HG03103 (cell line): ENCODE data around the gene TRMT112.
"Not testable (repeated sequence)": the region's sequence is repeated elsewhere in the genome, so short reads cannot be mapped to it uniquely, and the experiment has no call there.

Source experiments
- ATAC-seq: cut with Tn5 transposase; IDR thresholded peaks from one replicate; pipeline ENCODE4 v1.9.1; 2021; ENCODE audit warnings: low read depth; ENCODE audit not compliant: unreplicated experiment

Gene TRMT112

DNA sequence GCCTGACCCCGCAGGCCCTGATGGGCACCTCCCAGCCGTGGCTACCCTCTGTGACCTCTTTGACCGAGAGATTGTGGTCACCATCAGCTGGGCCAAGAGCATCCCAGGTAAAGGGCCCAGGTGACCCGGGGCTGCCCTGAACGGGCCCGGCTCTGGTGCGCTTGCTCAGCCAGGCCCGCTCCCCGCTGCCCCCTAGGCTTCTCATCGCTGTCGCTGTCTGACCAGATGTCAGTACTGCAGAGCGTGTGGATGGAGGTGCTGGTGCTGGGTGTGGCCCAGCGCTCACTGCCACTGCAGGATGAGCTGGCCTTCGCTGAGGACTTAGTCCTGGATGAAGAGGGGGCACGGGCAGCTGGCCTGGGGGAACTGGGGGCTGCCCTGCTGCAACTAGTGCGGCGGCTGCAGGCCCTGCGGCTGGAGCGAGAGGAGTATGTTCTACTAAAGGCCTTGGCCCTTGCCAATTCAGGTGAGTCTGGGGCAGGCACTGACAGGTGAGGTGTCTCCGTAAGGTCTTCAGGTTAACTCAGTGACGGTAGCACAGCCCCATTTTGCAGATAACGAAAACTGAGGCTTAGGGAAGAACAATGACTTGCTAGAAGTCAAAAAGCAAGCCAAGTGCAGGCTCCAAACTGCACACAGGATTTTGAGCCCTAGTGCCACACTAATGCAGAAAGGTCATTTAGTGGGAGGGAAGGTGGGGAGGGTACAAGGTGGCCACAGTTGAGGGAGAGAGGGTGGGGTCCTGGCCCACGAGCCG is 2.4 kb downstream of the TRMT112 start:
- ATAC-seq: no peak

DNA sequence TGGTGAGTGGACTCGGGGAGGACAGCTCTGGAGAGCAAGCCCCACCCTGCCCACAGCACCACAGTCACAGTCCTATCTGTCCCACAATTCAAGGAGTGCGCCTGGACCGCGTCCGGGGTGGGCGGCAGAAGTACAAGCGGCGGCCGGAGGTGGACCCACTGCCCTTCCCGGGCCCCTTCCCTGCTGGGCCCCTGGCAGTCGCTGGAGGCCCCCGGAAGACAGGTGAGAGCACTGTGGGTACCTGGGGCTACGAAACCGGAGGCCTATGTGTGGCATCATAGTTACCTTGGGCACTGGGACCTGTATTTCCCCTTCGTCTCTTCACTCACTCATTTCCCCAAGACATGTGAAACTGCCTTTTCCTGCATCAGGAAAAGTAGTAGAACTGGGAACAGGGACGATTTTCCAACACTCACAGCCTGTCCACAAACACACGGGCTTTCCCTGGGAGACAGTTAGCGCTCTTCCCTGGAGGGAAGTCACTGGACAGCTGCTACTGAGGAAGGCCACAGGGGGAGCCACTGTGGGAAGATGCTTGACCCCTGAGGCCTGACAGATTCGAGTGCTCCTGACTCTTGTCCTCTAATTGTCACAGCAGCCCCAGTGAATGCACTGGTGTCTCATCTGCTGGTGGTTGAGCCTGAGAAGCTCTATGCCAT is 3.1 kb downstream of the TRMT112 start:
- ATAC-seq: no peak

DNA sequence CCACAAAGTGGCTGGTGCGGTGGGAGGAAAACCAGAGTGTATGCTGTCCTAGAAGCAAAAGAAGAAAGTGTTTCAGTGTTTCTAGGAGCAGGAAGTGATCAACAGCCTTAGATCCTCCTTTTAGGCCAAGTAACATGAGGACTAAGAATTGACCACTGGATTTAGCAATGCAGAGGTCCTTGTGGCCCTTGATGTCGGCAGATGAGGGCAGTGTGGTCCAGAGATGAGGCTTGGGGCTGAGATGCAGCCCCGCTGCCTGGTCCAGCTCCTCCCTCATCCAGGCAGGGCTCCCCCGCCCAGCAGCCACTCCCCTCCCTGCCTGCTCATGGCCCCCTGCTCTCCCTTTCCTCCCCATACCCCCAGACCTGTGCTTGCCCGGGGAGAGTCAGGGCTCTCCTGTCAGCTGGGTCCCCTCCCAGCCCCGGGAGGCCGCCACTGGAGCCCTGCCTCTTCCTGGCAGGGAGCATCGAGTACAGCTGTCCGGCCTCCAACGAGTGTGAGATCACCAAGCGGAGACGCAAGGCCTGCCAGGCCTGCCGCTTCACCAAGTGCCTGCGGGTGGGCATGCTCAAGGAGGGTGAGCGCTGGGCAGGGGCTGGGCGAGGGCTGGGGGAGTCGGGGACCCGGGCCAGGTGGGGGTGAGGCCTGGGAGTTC is 3.7 kb downstream of the TRMT112 start:
- no peak for ATAC-seq

- ATAC-seq: no peak
These were observed 4.4 kb downstream of the TRMT112 start for GRCh38 chr11:64312947-64313346.

DNA sequence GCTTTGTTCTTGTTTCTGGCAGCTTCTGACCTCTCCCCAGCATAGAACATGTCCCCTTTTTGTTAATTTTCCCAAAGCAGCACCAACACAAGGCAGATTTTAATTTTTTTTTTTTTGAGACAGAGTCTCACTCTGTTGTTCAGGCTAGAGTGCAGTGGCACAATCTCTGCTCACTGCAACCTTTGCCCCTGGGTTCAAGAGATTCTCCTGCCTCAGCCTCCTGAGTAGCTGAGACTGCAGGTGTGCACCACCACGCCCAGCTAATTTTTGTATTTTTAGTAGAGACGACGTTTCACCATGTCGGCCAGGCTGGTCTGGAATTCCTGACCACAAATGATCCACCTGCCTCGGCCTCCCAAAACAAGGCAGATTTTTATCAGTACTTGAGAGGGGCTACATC is 9.6 kb downstream of the TRMT112 start:
- not testable (repeated sequence) for ATAC-seq

- no peak for ATAC-seq
These were observed 10.3 kb downstream of the TRMT112 start for GRCh38 chr11:64306876-64307622.

DNA sequence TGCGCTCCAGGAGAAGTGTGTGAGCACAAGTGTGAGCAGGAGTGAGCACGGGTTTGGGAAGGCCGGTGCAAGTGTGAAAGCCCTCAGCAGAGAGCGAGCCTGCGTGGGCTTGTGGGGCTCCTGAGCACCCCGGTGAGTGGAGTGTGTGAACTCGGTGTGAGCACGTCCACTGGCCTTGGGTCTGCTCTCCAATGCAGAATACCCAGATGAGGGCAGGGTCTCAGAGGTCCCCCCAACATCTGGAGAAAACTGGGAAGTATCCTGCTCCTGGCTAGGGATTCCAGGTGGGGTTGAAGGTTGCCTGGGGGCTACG is 10.8 kb downstream of the TRMT112 start:
- ATAC-seq: no peak

- peak; percentile 14 for ATAC-seq
These were observed 11.4 kb downstream of the TRMT112 start for GRCh38 chr11:64305691-64306562.

DNA sequence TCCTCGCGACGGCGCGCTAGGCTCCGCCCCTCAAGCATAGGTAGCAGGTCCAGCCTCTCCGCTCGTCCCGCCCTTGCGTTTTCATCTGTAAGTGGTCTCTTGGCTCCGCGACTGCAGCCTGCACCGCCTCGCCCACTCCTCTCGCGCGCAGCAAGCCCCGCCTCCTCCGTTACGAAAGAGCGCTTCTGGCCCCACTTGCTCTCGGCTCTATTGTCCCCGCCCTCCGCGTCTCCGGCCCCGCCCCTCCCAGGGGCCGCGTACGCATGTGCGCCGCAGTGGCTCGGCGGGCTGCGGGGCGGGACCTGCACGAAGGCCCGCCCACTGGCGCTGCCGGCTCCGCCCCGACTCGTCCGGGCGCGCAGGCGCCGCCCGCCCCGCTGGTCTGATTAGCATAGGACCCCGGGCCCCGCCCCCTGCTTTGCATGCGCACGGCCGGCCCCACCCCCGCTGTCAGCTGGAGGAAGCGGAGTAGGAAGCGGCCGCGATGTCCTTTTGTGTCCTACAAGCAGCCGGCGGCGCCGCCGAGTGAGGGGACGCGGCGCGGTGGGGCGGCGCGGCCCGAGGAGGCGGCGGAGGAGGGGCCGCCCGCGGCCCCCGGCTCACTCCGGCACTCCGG is 12.2 kb downstream of the TRMT112 start, which contains the start of gene ESRRA:
ESRRA (plus strand) TSS at position 450 of the 616 bp plus-strand sequence. CDS start 1,656 bp downstream, outside the sequence.
- ATAC-seq: peak; percentile 58

GRCh38 chr11:64304316-64305072 is 12.9 kb downstream of the TRMT112 start:
- ATAC-seq: peak; percentile 1

DNA sequence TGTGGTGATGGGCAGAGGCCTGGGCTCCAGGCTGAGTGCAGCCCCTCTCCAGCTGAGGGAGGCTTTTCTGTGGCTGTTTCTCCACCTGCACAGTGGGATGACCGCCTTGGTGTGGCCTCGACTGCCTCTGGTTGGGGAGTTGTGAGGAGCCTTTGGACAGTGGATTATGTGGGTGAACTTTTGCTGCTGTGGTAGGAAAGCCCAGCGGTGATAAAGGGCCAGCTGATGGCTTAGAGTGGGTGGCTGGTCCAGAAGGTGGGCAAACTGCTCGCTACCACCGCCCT is 13.4 kb downstream of the TRMT112 start:
- no peak for ATAC-seq

DNA sequence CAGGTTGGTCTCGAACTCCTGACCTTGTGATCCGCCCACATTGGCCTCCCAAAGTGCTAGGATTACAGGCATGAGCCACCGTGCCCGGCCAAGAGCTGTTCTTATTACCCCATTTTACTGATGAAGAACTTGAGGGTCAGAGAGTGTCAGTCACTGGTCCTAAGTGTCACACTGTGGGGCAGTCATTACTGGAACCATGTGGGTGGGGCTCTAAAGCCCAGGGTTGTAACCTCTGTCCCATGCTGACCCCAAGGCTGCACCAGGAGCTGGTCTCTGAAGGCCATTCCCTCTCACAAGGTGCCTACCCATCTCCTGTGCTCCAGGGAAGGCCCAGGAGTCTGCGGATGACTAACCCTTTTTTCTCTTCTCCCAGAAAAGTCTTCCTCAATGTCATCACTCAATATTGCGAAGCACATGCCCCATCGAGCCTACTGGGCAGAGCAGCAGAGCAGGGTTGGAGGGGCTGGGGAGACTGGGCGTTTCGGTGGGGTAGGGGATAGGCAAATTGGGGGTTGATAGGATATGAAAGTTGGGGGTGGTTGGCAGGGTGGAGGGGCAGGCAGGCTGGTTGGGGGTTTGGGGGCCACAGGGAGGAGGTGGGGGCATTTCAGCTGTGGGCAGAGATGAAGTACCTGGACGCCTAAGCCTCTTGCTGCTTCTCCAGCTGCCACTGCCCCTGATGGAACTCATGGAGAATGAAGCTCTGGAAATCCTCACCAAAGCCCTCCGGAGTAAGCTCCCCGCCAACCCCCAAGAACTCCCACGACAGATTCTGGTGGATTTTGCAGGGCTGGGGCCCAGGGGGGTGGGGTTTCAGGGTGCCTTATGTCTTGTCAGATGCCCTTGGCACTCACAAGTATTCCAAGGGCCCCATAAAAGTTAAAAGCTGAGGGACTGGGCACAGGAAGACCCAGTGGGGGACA is 14.0 kb downstream of the TRMT112 start:
- no peak for ATAC-seq

DNA sequence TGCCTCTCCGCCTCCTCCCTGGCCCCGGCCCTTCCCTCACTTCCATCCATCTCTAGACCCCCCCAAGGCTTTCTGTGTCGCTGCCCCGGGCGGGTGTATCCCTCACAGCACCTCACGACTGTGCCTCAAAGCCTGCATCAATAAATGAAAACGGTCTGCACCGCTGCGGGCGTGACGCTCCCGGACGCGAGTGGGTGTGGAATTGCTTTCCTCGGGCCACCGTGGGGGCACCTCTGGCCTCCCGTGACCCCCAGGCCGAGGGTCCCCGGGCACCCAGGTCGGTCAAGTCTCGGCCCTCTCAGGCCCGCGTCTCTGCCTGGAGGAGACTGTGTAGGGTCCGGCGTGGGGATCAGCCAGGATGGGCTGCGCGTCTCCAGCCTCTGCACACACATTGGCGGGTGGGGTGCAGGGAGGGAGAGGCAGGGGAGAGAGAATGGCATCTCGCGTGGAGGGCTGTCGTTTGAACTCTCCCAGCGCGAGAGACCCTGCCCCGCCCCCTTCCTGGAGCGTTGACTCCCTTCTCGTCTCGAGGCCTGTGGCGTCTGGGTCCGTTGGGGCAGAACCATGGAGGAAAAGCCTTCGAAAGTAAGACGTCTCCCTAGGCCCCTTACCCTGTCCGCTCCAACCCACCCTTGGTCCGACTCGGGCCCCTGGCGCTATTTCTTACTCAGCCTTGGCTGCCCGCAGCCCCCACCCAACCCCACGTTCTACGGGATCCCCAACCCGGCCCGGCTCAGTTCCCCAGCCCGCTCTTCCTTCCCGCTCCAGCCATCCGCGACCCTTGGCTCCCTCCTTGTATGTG is 17.3 kb downstream of the TRMT112 start, which contains the start of gene CATSPERZ:
CATSPERZ (plus strand) TSS at position 512 of the 802 bp plus-strand sequence; CDS start at position 565, 53 bp downstream.
- ATAC-seq: no peak

DNA sequence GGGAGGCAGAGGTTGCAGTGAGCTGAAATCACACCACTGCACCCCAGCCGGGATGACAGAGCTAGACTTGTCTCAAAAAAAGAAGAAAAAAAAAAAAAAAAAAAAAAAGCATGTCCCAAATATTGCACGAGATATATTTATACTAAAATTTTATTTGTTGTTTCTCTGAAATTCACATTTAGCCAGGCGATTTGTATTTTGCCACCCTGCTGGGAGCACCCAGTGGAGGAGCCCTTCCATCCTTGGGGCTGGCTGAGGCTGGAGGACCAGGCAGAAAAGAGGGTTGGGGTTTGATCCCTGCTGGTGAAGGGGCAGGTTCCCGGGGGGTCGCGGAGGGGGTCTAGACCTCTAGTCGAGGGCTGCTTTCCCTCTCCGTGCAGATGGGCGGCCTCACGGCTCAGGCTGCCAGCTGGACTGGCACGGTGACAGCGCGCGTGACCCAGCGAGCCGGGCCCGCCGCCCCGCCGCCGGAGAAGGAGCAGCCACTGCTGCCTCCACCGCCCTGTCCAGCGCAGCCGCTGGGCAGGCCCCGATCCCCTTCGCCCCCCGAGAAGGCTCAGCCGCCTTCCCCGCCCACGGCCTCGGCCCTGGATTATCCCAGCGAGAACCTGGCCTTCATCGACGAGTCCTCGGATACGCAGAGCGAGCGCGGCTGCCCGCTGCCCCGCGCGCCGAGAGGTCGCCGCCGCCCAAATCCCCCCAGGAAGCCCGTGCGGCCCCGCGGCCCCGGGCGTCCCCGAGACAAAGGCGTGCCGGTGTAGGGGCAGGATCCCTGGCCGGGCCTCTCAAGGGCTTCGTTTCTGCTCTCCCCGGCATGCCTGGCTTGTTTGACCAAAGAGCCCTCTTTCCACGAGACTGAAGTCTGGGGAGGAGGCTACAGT is 18.2 kb downstream of the TRMT112 start:
- no peak for ATAC-seq

- no peak for ATAC-seq
These were observed 19.5 kb downstream of the TRMT112 start for GRCh38 chr11:64297699-64298358.
